ENCODE results near the gene TXNRD1.
"Not testable (repeated sequence)": the region's sequence is repeated elsewhere in the genome, so short reads cannot be mapped to it uniquely, and the experiment has no call there.

- not testable (repeated sequence) for TF ChIP-seq CTCF, POLR2A, POLR2AphosphoS5 (IDR thresholded peaks at IDR 0.05)
Measured at GRCh38 chr12:104173804-104174203, 41.8 kb upstream of the TXNRD1 start.

Measured in prostate gland (tissue), 2 donors.